Activated naive CD4-positive, alpha-beta T cell treated with anti-CD3 and anti-CD28 coated beads for 36 hours (primary cell): ENCODE measurements around the gene THRB. TPM values are rescaled to one million over a fixed set of nuclear protein-coding genes. Genes with fewer than 3 reads are reported as not detected.

Experiments used
- CTCF ChIA-PET: fragments of 350-600 bp; sonication (Branson Sonifier 250); formaldehyde crosslinking; loops from one replicate; lab custom pipeline; 2021; ENCODE audit warnings: antibody characterized with exemption; lab: Charles Lee
- DNase-seq: peaks from one replicate; pipeline ENCODE4 v3.0.0-alpha.2; 2020
- H3K27ac Mint-ChIP-seq: one replicate; pipeline ENCODE4 v1.8.0; 2021; ENCODE audit warnings: mild to moderate bottlenecking, mixed read lengths
- H3K27me3 Mint-ChIP-seq: one replicate; pipeline ENCODE4 v1.8.0; 2021; ENCODE audit warnings: low read depth, mixed read lengths
- H3K36me3 Mint-ChIP-seq: one replicate; pipeline ENCODE4 v1.8.0; 2021; ENCODE audit warnings: low read depth, mixed read lengths
- H3K4me1 Mint-ChIP-seq: one replicate; pipeline ENCODE4 v1.8.0; 2021; ENCODE audit warnings: low read depth, mixed read lengths
- H3K4me3 Mint-ChIP-seq: one replicate; pipeline ENCODE4 v1.8.0; 2021; ENCODE audit warnings: mild to moderate bottlenecking, moderate library complexity, mixed read lengths
- H3K9me3 Mint-ChIP-seq: one replicate; pipeline ENCODE4 v1.8.0; 2021; ENCODE audit warnings: mixed read lengths
- intact Hi-C: fragments of 100-400 bp; cut with micrococcal nuclease; formaldehyde crosslinking; loops from one replicate; pipeline ENCODE4 v1.15.1; 2023
- total RNA-seq, 2 experiments: library from RNA; stranded (reverse); gene quantifications; one replicate each; pipeline ENCODE4 v1.2.3, GENCODE V29; 2021

Gene THRB
- total RNA-seq, 2 experiments from 2014 or later, result not detected

- peaks cover 11% of the 10 kb centered on the region for H3K27me3 Mint-ChIP-seq
- intact Hi-C loops, result no loop called here
Measured at GRCh38 chr3:24215502-24215901, 279.1 kb downstream of the THRB start.

GRCh38 chr3:24211381-24211780 lies 283.3 kb downstream of the THRB start:
- CTCF ChIA-PET, result no interaction called here
- Mint-ChIP-seq H3K27ac (no peak overlapping the region), H3K36me3 (no peaks in the 10 kb centered on the region), H3K4me1 (no peaks in the 10 kb centered on the region), H3K9me3 (no peaks in the 10 kb centered on the region), H3K27me3 (peaks cover 13% of the 10 kb centered on the region), H3K4me3 (no peak overlapping the region)
- DNase-seq, result no peak
- intact Hi-C loops, result no loop called here

More at GRCh38 chr3:24215502-24215901, 279.1 kb downstream of the THRB start:
- no peak overlapping the region for H3K27ac Mint-ChIP-seq
- no peaks in the 10 kb centered on the region for H3K4me1 Mint-ChIP-seq
- no peak for DNase-seq
- no peaks in the 10 kb centered on the region for H3K9me3 Mint-ChIP-seq
- no peak overlapping the region for H3K4me3 Mint-ChIP-seq
- CTCF ChIA-PET, result no interaction called here
- H3K36me3 Mint-ChIP-seq, result no peaks in the 10 kb centered on the region

- no peak overlapping the region for H3K27ac Mint-ChIP-seq
Measured at GRCh38 chr3:24202071-24202470, 292.6 kb downstream of the THRB start.

GRCh38 chr3:24201301-24201700 lies 293.3 kb downstream of the THRB start:
- CTCF ChIA-PET, result interaction anchor here (0.7 kb wide), 1 partner anchor 11 kb away, joined by 4 read pairs; no protein-coding TSS in a partner anchor
- H3K4me3 Mint-ChIP-seq, result no peak overlapping the region

More at GRCh38 chr3:24202071-24202470, 292.6 kb downstream of the THRB start:
- intact Hi-C loops, result no loop called here
- CTCF ChIA-PET, result interaction anchor here (0.7 kb wide), 1 partner anchor 10 kb away, joined by 4 read pairs; no protein-coding TSS in a partner anchor
- Mint-ChIP-seq H3K9me3 (no peaks in the 10 kb centered on the region), H3K36me3 (no peaks in the 10 kb centered on the region), H3K4me1 (no peaks in the 10 kb centered on the region), H3K27me3 (peaks cover 17% of the 10 kb centered on the region), H3K4me3 (no peak overlapping the region)
- DNase-seq, result no peak

GRCh38 chr3:24199775-24200247 lies 294.8 kb downstream of the THRB start:
- intact Hi-C loops, result no loop called here
- Mint-ChIP-seq H3K27ac (no peak overlapping the region), H3K4me3 (no peak overlapping the region), H3K36me3 (no peaks in the 10 kb centered on the region), H3K4me1 (no peaks in the 10 kb centered on the region), H3K9me3 (no peaks in the 10 kb centered on the region), H3K27me3 (peaks cover 13% of the 10 kb centered on the region)
- no peak for DNase-seq
- CTCF ChIA-PET, result interaction anchor here (0.8 kb wide), 1 partner anchor 13 kb away, joined by 3 read pairs; no protein-coding TSS in a partner anchor

More at GRCh38 chr3:24201301-24201700, 293.3 kb downstream of the THRB start:
- no peaks in the 10 kb centered on the region for H3K4me1 Mint-ChIP-seq
- intact Hi-C loops, result no loop called here
- no peak for DNase-seq
- no peaks in the 10 kb centered on the region for H3K9me3 Mint-ChIP-seq
- no peaks in the 10 kb centered on the region for H3K36me3 Mint-ChIP-seq
- H3K27ac Mint-ChIP-seq, result no peak overlapping the region
- H3K27me3 Mint-ChIP-seq, result peaks cover 17% of the 10 kb centered on the region

- no peak for DNase-seq
- no peaks in the 10 kb centered on the region for H3K4me1 Mint-ChIP-seq
- no peaks in the 10 kb centered on the region for H3K36me3 Mint-ChIP-seq
Measured at GRCh38 chr3:24199300-24199699, 295.4 kb downstream of the THRB start.

GRCh38 chr3:24198728-24199127 lies 295.9 kb downstream of the THRB start:
- CTCF ChIA-PET, result interaction anchor here (1.2 kb wide), 2 partner anchors 10 to 16 kb away, joined by 4 read pairs; no protein-coding TSS in a partner anchor
- Mint-ChIP-seq H3K4me1 (no peaks in the 10 kb centered on the region), H3K9me3 (no peaks in the 10 kb centered on the region), H3K27me3 (peaks cover 9% of the 10 kb centered on the region), H3K36me3 (no peaks in the 10 kb centered on the region), H3K27ac (no peak overlapping the region), H3K4me3 (no peak overlapping the region)
- DNase-seq, result no peak
- intact Hi-C loops, result no loop called here

More at GRCh38 chr3:24199300-24199699, 295.4 kb downstream of the THRB start:
- Mint-ChIP-seq H3K9me3 (no peaks in the 10 kb centered on the region), H3K27me3 (peaks cover 10% of the 10 kb centered on the region), H3K4me3 (no peak overlapping the region), H3K27ac (no peak overlapping the region)
- intact Hi-C loops, result no loop called here
- CTCF ChIA-PET, result interaction anchor here (0.8 kb wide), 1 partner anchor 13 kb away, joined by 3 read pairs; no protein-coding TSS in a partner anchor

- Mint-ChIP-seq H3K27me3 (peaks cover 5% of the 10 kb centered on the region), H3K4me1 (no peaks in the 10 kb centered on the region), H3K36me3 (no peaks in the 10 kb centered on the region), H3K27ac (no peak overlapping the region), H3K9me3 (no peaks in the 10 kb centered on the region), H3K4me3 (no peak overlapping the region)
- DNase-seq, result no peak
- CTCF ChIA-PET, result interaction anchor here (1.2 kb wide), 2 partner anchors 9 to 15 kb away, joined by 4 read pairs; no protein-coding TSS in a partner anchor
- intact Hi-C loops, result no loop called here
Measured at GRCh38 chr3:24197809-24198208, 296.8 kb downstream of the THRB start.

GRCh38 chr3:24196526-24196925 lies 298.1 kb downstream of the THRB start:
- H3K9me3 Mint-ChIP-seq, result no peaks in the 10 kb centered on the region
- H3K36me3 Mint-ChIP-seq, result no peaks in the 10 kb centered on the region
- no peak for DNase-seq
- no peak overlapping the region for H3K27ac Mint-ChIP-seq
- H3K4me3 Mint-ChIP-seq, result no peak overlapping the region
- no peaks in the 10 kb centered on the region for H3K4me1 Mint-ChIP-seq
- CTCF ChIA-PET, result no interaction called here
- H3K27me3 Mint-ChIP-seq, result peaks cover 3% of the 10 kb centered on the region
- intact Hi-C loops, result no loop called here

- DNase-seq, result no peak
- H3K9me3 Mint-ChIP-seq, result no peaks in the 10 kb centered on the region
- H3K36me3 Mint-ChIP-seq, result no peaks in the 10 kb centered on the region
- no peak overlapping the region for H3K27ac Mint-ChIP-seq
- H3K4me1 Mint-ChIP-seq, result no peaks in the 10 kb centered on the region
- intact Hi-C loops, result no loop called here
- peaks cover 3% of the 10 kb centered on the region for H3K27me3 Mint-ChIP-seq
- CTCF ChIA-PET, result interaction anchor here (0.7 kb wide), 1 partner anchor 10 kb away, joined by 3 read pairs; no protein-coding TSS in a partner anchor
- no peak overlapping the region for H3K4me3 Mint-ChIP-seq
Measured at GRCh38 chr3:24195504-24196230, 299.0 kb downstream of the THRB start.

- CTCF ChIA-PET, result no interaction called here
- no peaks in the 10 kb centered on the region for H3K36me3 Mint-ChIP-seq
- H3K27me3 Mint-ChIP-seq, result peaks cover 5% of the 10 kb centered on the region
- H3K27ac Mint-ChIP-seq, result no peak overlapping the region
- intact Hi-C loops, result no loop called here
- H3K9me3 Mint-ChIP-seq, result no peaks in the 10 kb centered on the region
- no peak for DNase-seq
- H3K4me1 Mint-ChIP-seq, result no peaks in the 10 kb centered on the region
- H3K4me3 Mint-ChIP-seq, result no peak overlapping the region
Measured at GRCh38 chr3:24192469-24193056, 302.1 kb downstream of the THRB start.

GRCh38 chr3:24191801-24192403 lies 302.7 kb downstream of the THRB start:
- intact Hi-C loops, result no loop called here
- CTCF ChIA-PET, result interaction anchor here (0.8 to 0.9 kb wide), 2 partner anchors 13 to 42 kb away, joined by 3 read pairs; no protein-coding TSS in a partner anchor
- Mint-ChIP-seq H3K27me3 (peaks cover 5% of the 10 kb centered on the region), H3K4me3 (no peak overlapping the region), H3K36me3 (no peaks in the 10 kb centered on the region), H3K9me3 (no peaks in the 10 kb centered on the region), H3K4me1 (no peaks in the 10 kb centered on the region), H3K27ac (no peak overlapping the region)
- no peak for DNase-seq
